GM18519 (cell line): ENCODE results near the gene EPS15.
A peak's percentile ranks its signal among the peaks of the same experiment; 100 is the strongest.
"Not testable (repeated sequence)": the region's sequence is repeated elsewhere in the genome, so short reads cannot be mapped to it uniquely, and the experiment has no call there.

ENCODE experiments used
- ATAC-seq: cut with Tn5 transposase; IDR thresholded peaks from one replicate; pipeline ENCODE4 v1.9.1; 2021; ENCODE audit warnings: mild to moderate bottlenecking, moderate library complexity; ENCODE audit not compliant: unreplicated experiment, low FRiP score

The EPS15 gene

GRCh38 chr1:51519048-51519864 is at the start of gene EPS15:
TSS of gene EPS15 (minus strand) at chr1:51519266. CDS start at chr1:51519231, 35 bp downstream.
- peak; percentile 31 for ATAC-seq

DNA sequence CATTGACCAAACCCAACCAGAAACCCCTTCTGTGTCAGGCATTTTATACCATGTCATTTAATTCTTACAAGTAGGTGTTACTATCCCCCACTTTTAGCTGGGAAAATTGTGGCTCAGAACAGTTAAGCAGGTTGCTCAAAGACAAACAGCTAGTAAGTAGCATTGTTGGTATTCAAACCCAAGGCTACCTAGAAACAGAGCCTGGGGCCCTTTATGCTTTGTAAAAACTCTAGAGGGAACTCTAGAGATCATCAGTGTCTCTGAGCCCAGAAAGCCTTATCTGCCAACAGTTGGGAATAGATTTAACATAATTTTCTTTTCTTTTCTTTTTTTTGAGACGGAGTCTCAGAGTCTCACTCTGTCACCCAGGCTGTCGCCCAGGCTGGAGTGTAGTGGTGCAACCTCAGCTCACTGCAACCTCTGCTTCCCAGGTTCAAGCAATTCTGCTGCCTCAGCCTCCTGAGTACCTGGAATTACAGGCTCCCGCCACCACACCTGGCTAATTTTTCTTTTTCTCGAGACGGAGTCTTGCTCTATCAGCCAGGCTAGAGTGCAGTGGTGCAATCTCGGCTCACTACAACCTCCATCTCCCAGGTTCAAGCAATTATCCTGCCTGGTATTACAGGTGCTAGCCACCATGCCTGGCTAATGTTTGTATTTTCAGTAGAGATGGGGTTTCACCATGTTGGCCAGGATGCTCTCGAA is 49.3 kb upstream of the EPS15 start:
- ATAC-seq, result no peak

- ATAC-seq, result no peak
These were observed 48.6 kb upstream of the EPS15 start for GRCh38 chr1:51567653-51568052.

GRCh38 chr1:51566260-51566659 is 47.2 kb upstream of the EPS15 start:
- ATAC-seq, result no peak

- no peak for ATAC-seq
These were observed 45.9 kb upstream of the EPS15 start for GRCh38 chr1:51565009-51565408.

DNA sequence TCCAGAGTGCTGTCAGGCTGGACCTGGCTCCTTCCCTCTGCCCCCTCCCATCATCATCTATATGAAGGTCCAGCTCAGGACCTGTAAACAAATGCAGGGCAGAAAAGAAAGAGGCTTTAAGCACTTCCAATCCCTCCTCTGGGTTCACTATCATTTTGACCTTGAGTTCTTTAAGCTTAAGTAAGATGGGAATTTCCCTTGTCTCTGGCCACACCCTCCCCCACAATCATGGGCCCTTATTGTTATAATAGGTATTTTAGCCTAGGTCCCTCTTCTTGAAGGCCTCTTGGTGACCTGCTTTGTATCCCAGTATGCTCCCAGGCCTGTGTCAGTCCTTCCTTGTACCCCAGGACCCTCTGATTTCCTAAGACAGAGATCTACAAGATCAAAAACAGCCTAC is 45.1 kb upstream of the EPS15 start:
- ATAC-seq, result no peak

GRCh38 chr1:51561702-51562101 is 42.6 kb upstream of the EPS15 start:
- ATAC-seq, result no peak

- not testable (repeated sequence) for ATAC-seq
These were observed 41.8 kb upstream of the EPS15 start for GRCh38 chr1:51560895-51561294.

GRCh38 chr1:51560034-51560433 is 41.0 kb upstream of the EPS15 start:
- ATAC-seq, result no peak

DNA sequence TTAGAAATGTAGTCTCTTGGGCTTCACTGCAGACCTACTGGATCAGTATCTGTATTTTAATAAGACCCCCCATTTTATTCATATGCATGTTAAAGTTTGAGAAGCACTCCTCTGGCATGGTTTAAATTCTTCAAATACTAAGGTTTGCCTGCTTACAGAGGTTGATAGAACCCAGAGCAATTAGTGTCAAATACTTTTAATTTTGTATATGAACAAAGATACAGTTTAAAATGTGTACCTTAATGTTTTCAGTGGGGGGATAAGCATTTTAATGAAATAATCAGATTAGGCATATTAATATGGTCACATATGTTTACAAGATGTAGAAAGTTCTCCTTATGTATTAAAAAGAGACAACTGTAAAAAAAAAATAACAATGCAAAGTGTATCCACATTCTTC is 40.4 kb upstream of the EPS15 start:
- no peak for ATAC-seq

DNA sequence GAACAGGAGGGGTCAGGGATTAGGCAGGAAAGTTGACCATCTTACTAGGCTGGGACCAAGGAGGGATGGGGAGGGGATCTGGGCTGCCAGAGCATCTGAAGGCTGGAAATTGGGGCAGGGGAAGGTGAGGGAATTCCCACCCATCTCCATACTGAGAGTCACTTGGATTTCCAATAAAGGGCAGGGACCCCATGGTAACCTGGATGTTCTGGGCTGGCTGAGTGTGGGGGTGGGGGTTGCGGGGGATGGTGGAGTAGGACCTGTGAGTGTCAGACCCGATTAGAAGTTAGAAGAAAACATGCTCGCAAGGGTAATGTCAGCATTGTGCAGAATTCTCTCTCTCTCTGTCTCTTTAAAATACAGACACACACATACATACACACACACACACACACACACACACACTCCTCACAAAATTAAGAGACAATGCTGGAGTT is 40.0 kb upstream of the EPS15 start:
- no peak for ATAC-seq

GRCh38 chr1:51558375-51558924 is 39.4 kb upstream of the EPS15 start:
- no peak for ATAC-seq

DNA sequence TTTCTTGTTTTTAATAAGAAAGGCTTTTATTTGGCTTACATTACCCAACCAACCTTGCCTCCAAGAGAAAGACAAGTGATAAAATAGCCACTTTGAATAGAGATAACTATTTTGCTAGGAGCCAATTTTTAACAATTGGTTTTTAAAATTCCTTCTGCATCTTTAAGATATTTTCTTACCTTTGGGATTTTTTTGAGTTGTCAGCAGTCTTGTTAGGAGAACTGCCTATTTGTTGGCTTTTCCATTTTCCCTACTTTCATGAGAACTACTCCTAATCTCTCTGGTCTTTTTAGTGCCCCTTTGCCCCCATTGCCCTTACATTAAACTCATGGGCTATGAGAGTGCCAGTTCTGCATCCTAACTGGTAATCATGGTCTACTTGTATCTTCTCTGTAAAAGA is 38.1 kb upstream of the EPS15 start:
- ATAC-seq, result no peak

- ATAC-seq, result no peak
These were observed 37.0 kb upstream of the EPS15 start for GRCh38 chr1:51555866-51556619.

DNA sequence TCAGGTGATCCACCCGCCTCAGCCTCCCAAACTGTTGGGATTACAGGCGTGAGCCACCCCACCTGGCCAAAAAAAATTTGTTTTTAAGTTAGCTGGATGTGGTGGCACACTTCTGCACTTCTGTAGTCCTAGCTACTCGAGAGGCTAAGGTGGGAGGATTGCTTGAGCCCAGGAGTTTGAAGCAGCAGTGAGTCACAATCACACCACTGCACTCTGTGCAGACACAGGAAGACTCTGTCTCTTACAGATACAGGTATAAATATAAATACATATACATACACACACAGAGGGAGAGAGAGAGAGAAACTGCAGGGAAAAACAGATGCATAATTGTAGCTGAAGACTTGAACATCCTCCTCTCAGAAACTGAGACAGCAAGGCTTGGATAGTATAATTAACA is 34.8 kb upstream of the EPS15 start:
- no peak for ATAC-seq

- ATAC-seq, result no peak
These were observed 34.1 kb upstream of the EPS15 start for GRCh38 chr1:51552929-51553807.

DNA sequence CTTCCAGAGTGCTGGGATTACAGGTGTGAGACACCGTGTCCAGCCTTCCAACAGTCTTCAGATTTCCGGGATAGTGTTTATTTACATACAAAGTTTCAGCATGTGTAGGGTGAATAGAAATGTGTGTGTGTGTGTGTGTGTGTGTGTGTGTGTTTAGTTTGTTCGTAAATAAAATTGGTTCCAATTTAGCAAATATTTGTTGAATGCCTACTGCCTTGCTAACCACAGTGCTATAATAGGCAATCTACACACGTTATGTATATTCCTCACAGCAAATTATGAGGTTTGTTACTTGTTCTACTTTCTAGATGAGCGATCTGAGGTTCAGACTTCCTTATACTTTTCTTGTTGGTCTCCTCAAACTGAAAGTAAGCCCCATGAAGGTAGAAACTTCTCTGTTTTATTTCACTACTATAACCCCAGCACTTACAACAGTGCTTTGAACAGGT is 32.8 kb upstream of the EPS15 start:
- ATAC-seq, result no peak

GRCh38 chr1:51551081-51551480 is 32.0 kb upstream of the EPS15 start:
- ATAC-seq, result no peak

GRCh38 chr1:51549901-51550300 is 30.8 kb upstream of the EPS15 start:
- ATAC-seq, result no peak
